Colon (tissue), 2 donors: ENCODE measurements around the gene HOXC13.

Experiments used
- FAIRE-seq: peaks from 2 replicates; lab custom pipeline; 2012; peaks lifted over from hg19 to GRCh38; lab: Jason Lieb, UNC
- donor health status: control.
- donor health status: control.

The HOXC13 gene

GRCh38 chr12:53970451-53970850, 31.8 kb downstream of the HOXC13 start:
- no peak for FAIRE-seq

- no peak for FAIRE-seq
Observed at GRCh38 chr12:53971129-53971528, 32.5 kb downstream of the HOXC13 start.

DNA sequence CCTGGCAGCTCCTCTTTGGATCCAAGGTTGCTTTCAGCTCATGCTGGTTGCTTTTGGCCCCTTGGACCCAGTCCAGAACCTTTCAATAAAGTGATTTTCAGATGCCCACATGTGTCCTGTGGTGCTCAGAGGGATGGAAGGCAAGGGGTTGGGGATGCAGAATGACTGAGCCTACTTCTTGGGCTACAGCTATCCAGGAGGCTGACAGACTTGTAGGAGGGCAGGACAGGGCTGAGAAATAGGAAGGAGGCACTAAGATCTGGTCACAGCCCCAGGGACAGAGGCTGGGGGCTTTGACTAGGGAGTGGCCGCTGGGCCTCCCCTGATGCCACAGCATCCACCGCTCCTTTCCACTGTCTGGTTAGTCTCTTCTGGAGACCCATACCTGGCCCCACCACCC, 33.1 kb downstream of the HOXC13 start:
- FAIRE-seq: no peak

GRCh38 chr12:53972152-53972702, 33.6 kb downstream of the HOXC13 start:
- FAIRE-seq: no peak

GRCh38 chr12:53972722-53973235, 34.1 kb downstream of the HOXC13 start, which contains the start of gene HOXC11:
Gene HOXC11, plus strand, starts transcription at chr12:53973126. Its CDS starts 116 bp downstream, at chr12:53973242.
- FAIRE-seq: no peak

DNA sequence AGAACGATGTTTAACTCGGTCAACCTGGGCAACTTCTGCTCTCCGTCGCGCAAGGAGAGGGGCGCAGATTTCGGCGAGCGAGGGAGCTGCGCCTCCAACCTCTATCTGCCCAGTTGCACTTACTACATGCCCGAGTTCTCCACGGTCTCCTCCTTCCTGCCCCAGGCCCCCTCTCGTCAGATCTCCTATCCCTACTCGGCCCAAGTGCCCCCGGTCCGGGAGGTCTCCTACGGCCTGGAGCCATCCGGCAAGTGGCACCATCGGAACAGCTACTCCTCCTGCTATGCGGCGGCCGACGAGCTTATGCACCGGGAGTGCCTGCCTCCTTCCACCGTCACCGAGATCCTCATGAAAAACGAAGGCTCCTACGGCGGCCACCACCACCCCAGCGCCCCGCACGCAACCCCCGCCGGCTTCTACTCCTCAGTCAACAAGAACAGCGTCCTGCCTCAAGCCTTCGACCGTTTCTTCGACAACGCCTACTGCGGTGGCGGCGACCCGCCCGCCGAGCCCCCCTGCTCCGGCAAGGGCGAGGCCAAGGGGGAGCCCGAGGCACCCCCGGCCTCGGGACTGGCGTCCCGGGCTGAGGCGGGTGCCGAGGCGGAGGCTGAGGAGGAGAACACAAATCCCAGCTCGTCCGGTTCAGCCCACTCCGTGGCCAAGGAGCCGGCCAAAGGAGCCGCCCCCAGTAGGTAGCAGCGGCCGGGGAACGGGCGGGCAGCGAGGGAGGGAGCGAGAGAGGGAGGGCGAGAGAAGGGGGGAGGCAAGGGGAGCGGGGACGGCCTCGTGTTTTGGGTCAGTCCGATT, 34.8 kb downstream of the HOXC13 start:
- no peak for FAIRE-seq

DNA sequence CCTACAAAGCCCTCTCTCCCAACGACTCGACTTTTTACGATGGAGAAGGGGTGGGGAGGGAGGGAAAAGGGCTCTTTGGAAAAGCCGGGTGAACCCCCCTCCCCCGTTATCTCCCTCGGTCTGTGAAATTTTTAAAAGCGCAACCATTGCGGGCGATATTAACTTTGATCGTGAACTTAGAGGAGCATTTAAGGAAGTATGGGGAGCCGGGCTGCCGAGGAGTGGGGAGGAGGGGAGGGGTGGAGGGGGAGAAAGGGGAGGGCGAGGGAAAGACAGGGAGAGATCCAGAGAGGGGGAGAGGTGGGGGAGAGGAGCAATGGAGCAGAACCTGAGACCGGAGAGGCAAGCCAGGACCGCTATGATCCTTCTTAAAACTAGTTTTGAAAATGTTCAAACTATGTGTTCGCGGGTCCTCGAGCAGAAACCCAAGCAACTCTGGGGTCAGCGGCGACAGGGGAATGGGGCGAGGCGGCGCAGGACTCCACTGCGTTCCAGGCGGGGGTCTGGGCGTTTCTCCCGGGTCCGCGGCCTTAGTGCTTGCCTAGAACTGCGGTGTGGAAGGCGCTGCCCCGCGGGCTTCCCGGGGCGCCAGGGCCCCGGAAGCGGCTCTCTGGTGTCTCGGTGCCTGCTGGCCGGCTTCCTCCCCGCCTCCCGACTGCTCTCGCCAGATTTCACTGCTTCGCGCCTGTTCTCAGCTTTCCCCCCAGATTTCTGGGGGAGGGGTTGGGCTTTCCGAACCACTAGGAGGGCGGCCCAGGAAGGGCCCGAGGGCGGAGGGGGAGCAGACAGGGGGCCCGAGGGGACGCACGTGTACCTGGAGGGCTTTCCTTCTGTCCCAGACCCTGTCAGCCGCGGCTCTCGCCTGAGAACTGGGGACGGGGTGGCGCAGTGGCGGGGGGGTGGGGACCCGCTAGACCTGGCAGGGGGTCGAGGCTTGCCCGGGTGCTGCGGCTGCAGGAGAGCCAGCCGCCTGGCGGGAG, 35.7 kb downstream of the HOXC13 start, which contains the start of gene HOTAIR:
HOTAIR (minus strand) TSS at position 871 of the 980 bp plus-strand sequence.
- FAIRE-seq: no peak

GRCh38 chr12:53975064-53975471, 36.4 kb downstream of the HOXC13 start:
- FAIRE-seq: no peak

DNA sequence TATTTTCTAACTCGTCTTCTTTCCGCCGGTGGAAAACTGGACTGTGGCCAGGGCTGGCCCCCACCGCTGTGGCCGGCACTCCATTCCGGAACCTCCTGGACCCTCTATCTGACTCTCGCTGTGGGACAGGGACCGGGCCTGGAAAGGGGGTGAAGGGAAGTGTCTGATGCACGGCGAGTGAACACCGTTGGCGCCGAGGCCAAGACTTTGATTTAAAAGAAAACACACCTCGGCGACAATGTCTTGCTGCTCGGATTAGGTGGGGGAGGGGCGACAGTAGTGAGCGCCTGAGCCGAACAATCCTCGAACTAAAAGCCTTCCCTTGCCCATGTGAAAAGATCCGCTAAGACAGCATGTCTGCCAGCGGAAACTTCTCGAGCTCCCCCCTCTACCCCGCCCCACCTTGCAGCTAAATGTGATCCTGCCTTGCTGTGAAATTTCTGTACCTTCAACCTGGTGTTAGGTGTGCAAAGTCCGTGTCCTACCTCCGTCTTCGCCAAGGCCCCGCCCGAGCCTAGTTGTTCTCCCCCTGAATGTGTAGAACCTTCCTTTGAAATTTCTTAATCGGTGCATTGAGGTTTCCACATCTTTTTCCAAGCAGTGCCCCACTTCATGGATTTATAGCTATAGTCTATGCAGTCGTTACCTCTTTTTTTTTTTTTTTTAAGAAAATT, 37.0 kb downstream of the HOXC13 start:
- FAIRE-seq: no peak

- FAIRE-seq: no peak
Observed at GRCh38 chr12:53976172-53976822, 37.7 kb downstream of the HOXC13 start.

DNA sequence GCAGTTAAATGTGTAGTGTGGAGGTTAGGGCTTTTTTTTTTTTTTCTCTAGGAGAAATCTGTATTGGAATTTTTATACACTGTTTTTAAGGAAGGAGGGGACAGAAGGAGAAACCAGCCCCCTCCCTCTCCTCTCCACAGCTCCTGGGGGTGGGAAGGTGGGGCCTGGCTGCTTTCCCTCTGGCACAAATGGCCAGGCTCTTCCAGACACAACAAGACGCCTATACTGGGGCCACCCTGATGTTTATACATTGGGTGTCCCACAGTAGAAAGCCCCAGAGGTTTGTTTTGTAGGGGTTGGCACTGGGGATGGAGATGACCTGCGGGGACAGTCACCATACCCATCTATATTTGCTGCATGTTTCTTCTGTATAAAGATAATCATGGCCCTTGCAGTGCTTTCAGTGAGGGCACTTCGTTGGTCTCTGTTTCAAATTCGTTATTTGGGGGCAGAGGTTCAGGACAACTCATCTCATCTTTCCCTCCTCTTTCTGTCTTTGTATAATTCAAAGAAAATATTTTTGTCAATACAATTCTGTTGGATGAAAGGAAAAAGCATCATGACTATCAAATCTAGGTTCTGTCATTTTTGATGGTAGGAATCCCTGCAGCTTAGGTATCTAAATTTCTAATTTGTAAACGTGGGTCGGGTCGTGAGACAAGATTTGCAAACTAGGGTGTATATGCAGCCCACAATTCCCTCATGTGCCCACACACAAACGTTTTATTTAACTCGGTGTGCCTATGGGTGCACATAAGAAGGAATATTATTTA, 38.4 kb downstream of the HOXC13 start:
- FAIRE-seq: no peak

- no peak for FAIRE-seq
Observed at GRCh38 chr12:53977596-53978445, 39.2 kb downstream of the HOXC13 start.

DNA sequence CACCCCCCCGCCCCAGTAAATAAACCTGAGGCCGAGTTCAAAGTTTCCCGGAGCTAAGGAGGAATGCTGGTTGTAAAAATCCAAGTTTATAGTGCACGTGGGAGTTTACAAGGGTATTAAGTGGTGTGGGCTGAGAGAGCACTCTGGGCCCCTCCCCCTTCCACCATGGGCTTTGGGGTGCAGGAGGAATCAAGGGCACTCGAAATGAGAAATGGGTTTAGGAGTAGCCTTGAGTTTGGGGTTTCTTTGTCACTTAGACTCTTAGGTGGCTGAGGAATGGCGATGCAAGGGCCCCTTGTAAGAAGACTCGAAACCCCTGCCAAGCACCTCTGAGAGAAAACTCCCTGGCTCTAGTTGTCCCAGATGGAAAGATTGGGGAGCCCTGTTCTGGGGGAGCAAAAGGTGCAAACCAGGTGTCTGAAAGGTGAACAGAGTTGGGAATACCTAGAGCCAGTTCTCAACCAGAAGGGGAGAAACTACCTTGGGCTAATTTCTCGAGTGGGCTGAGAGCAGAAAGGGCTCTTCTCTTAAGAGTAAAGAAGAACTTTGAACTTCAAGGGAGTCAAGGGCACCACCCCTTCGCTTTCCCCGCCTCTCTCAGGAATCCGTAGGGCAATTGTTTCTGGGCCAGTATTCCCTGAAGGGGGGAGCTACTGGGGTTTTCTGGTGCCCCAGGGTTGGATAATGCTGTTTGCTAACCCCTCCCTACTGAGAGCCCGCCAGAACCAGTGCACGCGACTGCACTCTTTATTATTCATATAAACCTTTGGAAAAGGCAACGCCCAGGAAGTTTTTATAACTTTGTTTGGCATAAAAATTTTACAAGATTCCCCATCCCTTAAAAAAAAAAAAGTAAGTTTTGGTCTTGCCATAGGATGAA, 40.1 kb downstream of the HOXC13 start:
- FAIRE-seq: no peak

GRCh38 chr12:53980104-53980801, 41.6 kb downstream of the HOXC13 start:
- FAIRE-seq: no peak

- no peak for FAIRE-seq
Observed at GRCh38 chr12:53980802-53981496, 42.3 kb downstream of the HOXC13 start.

GRCh38 chr12:53981634-53982565, 43.3 kb downstream of the HOXC13 start:
- no peak for FAIRE-seq
